Esophagus muscularis mucosa (tissue), 3 donors: ENCODE results near the gene LMF1.

ENCODE experiments used
- CTCF ChIP-seq, 3 experiments: fragments of 200-600 bp in 2 of 3; fragments of 450-650 bp in 1 of 3; sonication (generic) in 2 of 3; IDR thresholded peaks; one replicate each; pipeline ENCODE4 v1.5.1; 2017 to 2019; ENCODE audit warnings: antibody characterized with exemption in 3 of 3, mild to moderate bottlenecking in 2 of 3, moderate library complexity in 1 of 3
- POLR2A ChIP-seq: fragments of 450-650 bp; IDR thresholded peaks from one replicate; pipeline ENCODE4 v1.6.1; 2017; ENCODE audit warnings: antibody characterized with exemption, moderate library complexity, mild to moderate bottlenecking, low read depth
- POLR2AphosphoS5 ChIP-seq, 2 donors: sonication (generic); formaldehyde crosslinking; IDR thresholded peaks; one replicate each; pipeline ENCODE4 v1.6.1; 2017; ENCODE audit warnings: antibody characterized with exemption in 2 of 2

- no peak for TF ChIP-seq CTCF (IDR thresholded peaks at IDR 0.05)
- no peak for TF ChIP-seq POLR2AphosphoS5 (IDR thresholded peaks at IDR 0.05)
- no peak for TF ChIP-seq POLR2A
These were observed 76.6 kb downstream of the LMF1 start for GRCh38 chr16:894136-894535.
